Kidney epithelial cell (primary cell): ENCODE results near the gene DLG2. TPM values are rescaled to one million over a fixed set of nuclear protein-coding genes. Genes with fewer than 3 reads are reported as not detected.

Source experiments
- DNase-seq: peaks from one replicate; pipeline ENCODE4 v3.0.0-alpha.2; 2010; ENCODE audit warnings: low read depth
- H3K27me3 ChIP-seq: 2 replicates; pipeline ENCODE4 v1.6.0; 2011; ENCODE audit warnings: low read length; ENCODE audit not compliant: control insufficient read depth, insufficient read depth
- H3K36me3 ChIP-seq: 2 replicates; pipeline ENCODE4 v1.5.1; 2011; ENCODE audit warnings: low read length; ENCODE audit not compliant: control insufficient read depth, insufficient read depth
- H3K4me3 ChIP-seq: 2 replicates; pipeline ENCODE4 v1.5.1; 2011; ENCODE audit warnings: low read depth, mild to moderate bottlenecking, control low read depth, low read length
- total RNA-seq: library from RNA; depleted of rRNA; stranded (reverse); fragments of >200 nt; gene quantifications from 2 replicates; pipeline ENCODE4 v1.2.3, GENCODE V29; 2015
- TF ChIP-seq, protein P1 (sequence below): IDR thresholded peaks from 2 replicates; pipeline ENCODE4 v1.5.1; 2011; ENCODE audit warnings: mild to moderate bottlenecking, moderate library complexity, low read length, control low read depth, inconsistent platforms; ENCODE audit not compliant: insufficient read depth, poor library complexity, severe bottlenecking

Gene DLG2
- total RNA-seq, 1 donor from 2014 or later = 0.75 TPM

DNA sequence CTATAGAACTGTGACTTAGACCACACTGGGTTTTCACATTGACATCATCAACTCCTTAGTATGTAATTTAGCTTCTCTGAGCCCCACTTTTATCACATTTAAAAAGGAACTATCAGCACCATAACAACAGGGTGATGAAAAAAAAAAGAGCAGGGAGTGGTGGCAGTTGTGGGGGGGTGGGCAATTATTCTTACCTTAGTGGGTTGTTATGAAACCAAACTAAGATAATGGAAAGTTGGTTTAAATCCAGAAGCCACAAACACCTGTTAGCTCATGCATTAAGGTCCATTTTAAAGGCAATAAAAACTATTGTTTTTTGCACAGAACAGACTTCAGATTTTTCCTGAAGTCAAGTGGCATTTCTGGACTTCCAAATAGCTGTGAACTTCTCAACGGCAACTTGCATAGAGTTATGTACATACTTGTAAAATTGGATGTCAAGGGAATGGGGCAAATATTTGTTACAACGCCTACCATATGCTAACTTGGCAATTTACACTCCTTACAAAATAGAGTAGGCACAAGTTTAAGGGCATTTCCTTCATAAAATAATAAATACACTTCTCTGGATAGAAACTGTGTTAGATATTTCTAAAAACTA is 793.6 kb downstream of the DLG2 start:
- Histone ChIP-seq H3K27me3 (no peaks in the 10 kb centered on the region), H3K36me3 (no peaks in the 10 kb centered on the region), H3K4me3 (no peak overlapping the region)
- DNase-seq = no peak
- TF ChIP-seq, protein P1, sequence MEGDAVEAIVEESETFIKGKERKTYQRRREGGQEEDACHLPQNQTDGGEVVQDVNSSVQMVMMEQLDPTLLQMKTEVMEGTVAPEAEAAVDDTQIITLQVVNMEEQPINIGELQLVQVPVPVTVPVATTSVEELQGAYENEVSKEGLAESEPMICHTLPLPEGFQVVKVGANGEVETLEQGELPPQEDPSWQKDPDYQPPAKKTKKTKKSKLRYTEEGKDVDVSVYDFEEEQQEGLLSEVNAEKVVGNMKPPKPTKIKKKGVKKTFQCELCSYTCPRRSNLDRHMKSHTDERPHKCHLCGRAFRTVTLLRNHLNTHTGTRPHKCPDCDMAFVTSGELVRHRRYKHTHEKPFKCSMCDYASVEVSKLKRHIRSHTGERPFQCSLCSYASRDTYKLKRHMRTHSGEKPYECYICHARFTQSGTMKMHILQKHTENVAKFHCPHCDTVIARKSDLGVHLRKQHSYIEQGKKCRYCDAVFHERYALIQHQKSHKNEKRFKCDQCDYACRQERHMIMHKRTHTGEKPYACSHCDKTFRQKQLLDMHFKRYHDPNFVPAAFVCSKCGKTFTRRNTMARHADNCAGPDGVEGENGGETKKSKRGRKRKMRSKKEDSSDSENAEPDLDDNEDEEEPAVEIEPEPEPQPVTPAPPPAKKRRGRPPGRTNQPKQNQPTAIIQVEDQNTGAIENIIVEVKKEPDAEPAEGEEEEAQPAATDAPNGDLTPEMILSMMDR = no peak

DNA sequence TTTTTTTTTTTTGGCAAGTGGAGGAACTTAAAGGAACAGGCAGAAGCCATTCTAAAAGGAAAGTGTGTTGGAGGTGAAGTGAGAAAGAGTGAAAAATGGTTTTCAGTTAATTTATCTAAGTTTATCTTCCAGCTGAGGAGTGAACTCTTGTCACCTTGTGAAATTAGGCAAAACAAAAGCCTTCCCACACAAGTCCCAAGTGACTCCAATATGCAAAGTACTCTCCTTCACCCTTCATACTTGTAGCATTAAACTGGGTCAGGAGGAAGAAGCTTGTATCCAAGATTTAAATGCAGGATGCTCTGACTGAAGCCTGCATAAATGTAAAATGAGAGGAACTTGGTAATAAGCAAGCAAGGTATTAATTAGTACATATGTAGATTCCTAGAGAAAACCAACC is 796.8 kb downstream of the DLG2 start:
- H3K4me3 ChIP-seq = no peak overlapping the region
- no peaks in the 10 kb centered on the region for H3K36me3 ChIP-seq
- DNase-seq = no peak
- TF ChIP-seq, protein P1 = no peak
- no peaks in the 10 kb centered on the region for H3K27me3 ChIP-seq

DNA sequence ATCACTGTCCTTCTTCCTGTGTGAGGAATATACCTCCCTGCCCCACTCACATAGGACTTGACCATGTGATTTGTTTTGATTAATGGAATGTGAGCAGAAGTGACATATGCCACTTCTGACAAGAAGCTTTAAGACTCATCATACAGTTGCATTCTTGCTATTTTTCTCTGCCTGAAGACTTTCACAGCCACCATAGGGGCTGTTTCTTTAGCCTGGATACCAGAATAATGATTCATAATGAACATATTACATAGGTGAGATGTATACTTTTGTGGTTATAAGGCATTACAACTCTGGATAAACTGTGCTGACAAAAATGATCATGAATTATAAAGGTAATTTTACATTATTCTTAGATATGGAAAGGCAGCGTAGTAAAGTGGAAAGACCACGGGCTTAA is 798.0 kb downstream of the DLG2 start:
- no peak for DNase-seq
- TF ChIP-seq, protein P1 = no peak
- Histone ChIP-seq H3K27me3 (no peaks in the 10 kb centered on the region), H3K4me3 (no peak overlapping the region), H3K36me3 (no peaks in the 10 kb centered on the region)

DNA sequence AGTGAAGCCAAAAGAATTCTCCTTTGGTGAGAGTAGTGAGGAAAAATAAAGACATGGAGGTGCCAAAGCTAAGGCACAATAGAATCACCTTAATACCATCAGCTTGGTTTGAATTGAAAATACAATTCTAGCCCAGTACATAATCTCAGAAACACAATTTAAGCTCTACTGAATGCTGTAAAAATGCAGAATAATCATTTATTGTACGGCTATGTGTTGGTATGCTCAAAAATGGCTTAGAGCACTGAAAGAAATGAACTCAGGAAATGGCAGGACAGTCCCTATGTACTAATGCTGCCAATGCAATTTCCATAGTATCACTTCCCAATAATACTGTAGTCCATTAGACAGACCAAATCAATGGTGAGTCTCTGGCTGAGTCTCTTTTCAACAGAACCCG is 798.5 kb downstream of the DLG2 start:
- no peaks in the 10 kb centered on the region for H3K27me3 ChIP-seq
- H3K4me3 ChIP-seq = no peak overlapping the region
- H3K36me3 ChIP-seq = no peaks in the 10 kb centered on the region
- DNase-seq = no peak
- TF ChIP-seq, protein P1 = no peak

DNA sequence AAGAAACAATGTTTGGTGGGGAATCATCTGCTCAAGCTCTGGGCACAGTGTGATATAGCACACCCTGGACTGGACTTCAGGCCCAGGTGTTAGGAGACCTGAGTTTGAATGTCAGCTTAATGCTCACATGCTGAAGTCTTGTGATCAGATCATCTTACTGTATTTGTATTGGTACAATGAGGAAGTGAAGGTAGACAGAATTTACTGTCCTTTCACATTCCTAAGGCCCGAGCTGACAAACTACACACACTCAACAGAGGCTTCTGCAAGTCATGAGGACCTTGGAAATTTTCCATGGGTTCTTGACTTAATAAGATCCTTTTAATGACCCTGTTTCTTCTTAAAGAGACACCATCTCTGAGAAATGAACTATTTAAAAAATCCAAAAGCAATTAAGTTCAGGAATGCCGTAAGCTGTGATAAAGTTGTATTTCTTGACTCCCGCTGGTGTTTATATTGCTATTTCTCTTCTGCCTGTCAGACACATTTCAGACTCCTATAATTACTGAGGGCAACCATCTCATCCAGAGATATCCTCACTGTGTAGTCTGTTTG is 802.0 kb downstream of the DLG2 start:
- no peaks in the 10 kb centered on the region for H3K36me3 ChIP-seq
- TF ChIP-seq, protein P1 = no peak

DNA sequence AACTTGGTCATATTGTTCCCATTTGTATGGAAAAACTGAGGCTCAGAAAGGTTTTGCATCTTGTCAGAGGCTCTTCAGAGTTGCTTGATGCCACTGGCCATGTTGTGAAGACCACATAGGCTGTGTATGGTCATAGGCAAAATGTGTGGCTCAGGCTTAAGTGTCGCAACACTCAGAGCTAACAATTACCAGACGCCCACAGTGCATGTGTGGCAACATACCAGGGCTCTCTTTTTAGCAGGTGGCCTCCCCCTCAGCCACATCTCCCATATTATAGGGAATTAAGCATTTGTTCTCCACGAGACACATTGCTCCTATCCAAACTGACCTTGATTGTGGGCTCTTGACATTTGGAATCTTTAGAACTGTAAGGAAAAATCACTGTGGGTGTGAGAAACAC is 802.5 kb downstream of the DLG2 start:
- DNase-seq = no peak
- H3K27me3 ChIP-seq = no peaks in the 10 kb centered on the region
- TF ChIP-seq, protein P1 = no peak
- no peaks in the 10 kb centered on the region for H3K36me3 ChIP-seq
- H3K4me3 ChIP-seq = no peak overlapping the region

More for the DNA sequence above, 802.0 kb downstream of the DLG2 start:
- DNase-seq = no peak
- Histone ChIP-seq H3K27me3 (no peaks in the 10 kb centered on the region), H3K4me3 (no peak overlapping the region)
